ENCODE results near the gene SNX30.

- TF ChIP-seq, protein P1, sequence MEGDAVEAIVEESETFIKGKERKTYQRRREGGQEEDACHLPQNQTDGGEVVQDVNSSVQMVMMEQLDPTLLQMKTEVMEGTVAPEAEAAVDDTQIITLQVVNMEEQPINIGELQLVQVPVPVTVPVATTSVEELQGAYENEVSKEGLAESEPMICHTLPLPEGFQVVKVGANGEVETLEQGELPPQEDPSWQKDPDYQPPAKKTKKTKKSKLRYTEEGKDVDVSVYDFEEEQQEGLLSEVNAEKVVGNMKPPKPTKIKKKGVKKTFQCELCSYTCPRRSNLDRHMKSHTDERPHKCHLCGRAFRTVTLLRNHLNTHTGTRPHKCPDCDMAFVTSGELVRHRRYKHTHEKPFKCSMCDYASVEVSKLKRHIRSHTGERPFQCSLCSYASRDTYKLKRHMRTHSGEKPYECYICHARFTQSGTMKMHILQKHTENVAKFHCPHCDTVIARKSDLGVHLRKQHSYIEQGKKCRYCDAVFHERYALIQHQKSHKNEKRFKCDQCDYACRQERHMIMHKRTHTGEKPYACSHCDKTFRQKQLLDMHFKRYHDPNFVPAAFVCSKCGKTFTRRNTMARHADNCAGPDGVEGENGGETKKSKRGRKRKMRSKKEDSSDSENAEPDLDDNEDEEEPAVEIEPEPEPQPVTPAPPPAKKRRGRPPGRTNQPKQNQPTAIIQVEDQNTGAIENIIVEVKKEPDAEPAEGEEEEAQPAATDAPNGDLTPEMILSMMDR (conservative IDR thresholded peaks at IDR 0.05; ENCODE audit: low read length): no peak
- no peak for TF ChIP-seq EZH2phosphoT487 (IDR thresholded peaks at IDR 0.05; ENCODE audit: borderline replicate concordance, low read depth, low read length)
Measured at GRCh38 chr9:112850840-112851239, 100.3 kb downstream of the SNX30 start.
